ENCODE measurements around the gene TMTC2.

TMTC2 gene

GRCh38 chr12:83083616-83084015 lies 396.9 kb downstream of the TMTC2 start:
- H3F3A ChIP-seq (ENCODE audit: insufficient read depth) = no peaks in the 10 kb centered on the region
- H2AFZ ChIP-seq (ENCODE audit: low read depth, low read length, severe bottlenecking) = no peak overlapping the region
- TF ChIP-seq CTCF (IDR thresholded peaks at IDR 0.05; ENCODE audit: insufficient read depth, low read length, poor library complexity, severe bottlenecking) (no peak), EZH2phosphoT487 (conservative IDR thresholded peaks at IDR 0.05; ENCODE audit: low read length) (no peak)

GRCh38 chr12:83084516-83085234 lies 398.0 kb downstream of the TMTC2 start:
- no peak for TF ChIP-seq CTCF (IDR thresholded peaks at IDR 0.05; ENCODE audit: insufficient read depth, low read length, poor library complexity, severe bottlenecking)
- TF ChIP-seq EZH2phosphoT487 (conservative IDR thresholded peaks at IDR 0.05; ENCODE audit: low read length) = no peak
- no peaks in the 10 kb centered on the region for H3K9me2 ChIP-seq (replicated peaks; ENCODE audit: insufficient read depth, low read length)
- no peaks in the 10 kb centered on the region for H3F3A ChIP-seq (ENCODE audit: insufficient read depth)
- H3K36me3 ChIP-seq (ENCODE audit: low read length) = no peaks in the 10 kb centered on the region
- H3K4me3 ChIP-seq (ENCODE audit: insufficient read depth, low read length, poor library complexity, severe bottlenecking) = no peak overlapping the region
- H3K9ac ChIP-seq (ENCODE audit: low read length) = no peak overlapping the region
- no peak overlapping the region for H2AFZ ChIP-seq (ENCODE audit: low read depth, low read length, severe bottlenecking)
- no peak overlapping the region for H3K27ac ChIP-seq (ENCODE audit: low read depth, low read length)
- H3K9me3 ChIP-seq (ENCODE audit: insufficient read depth, low read length) = no peaks in the 10 kb centered on the region
- H3K4me2 ChIP-seq (ENCODE audit: low read depth, low read length, poor library complexity, severe bottlenecking) = no peak overlapping the region
- H3K27me3 ChIP-seq (ENCODE audit: low read length) = no peaks in the 10 kb centered on the region
- H4K20me1 ChIP-seq (ENCODE audit: low read depth, low read length) = no peaks in the 10 kb centered on the region
- no peaks in the 10 kb centered on the region for H3K79me2 ChIP-seq (ENCODE audit: insufficient read depth, low read length)

More at GRCh38 chr12:83083616-83084015, 396.9 kb downstream of the TMTC2 start:
- no peaks in the 10 kb centered on the region for H4K20me1 ChIP-seq (ENCODE audit: low read depth, low read length)
- no peak overlapping the region for H3K4me2 ChIP-seq (ENCODE audit: low read depth, low read length, poor library complexity, severe bottlenecking)
- H3K36me3 ChIP-seq (ENCODE audit: low read length) = no peaks in the 10 kb centered on the region
- no peak overlapping the region for H3K4me3 ChIP-seq (ENCODE audit: insufficient read depth, low read length, poor library complexity, severe bottlenecking)
- no peaks in the 10 kb centered on the region for H3K9me3 ChIP-seq (ENCODE audit: insufficient read depth, low read length)
- no peaks in the 10 kb centered on the region for H3K9me2 ChIP-seq (replicated peaks; ENCODE audit: insufficient read depth, low read length)
- H3K9ac ChIP-seq (ENCODE audit: low read length) = no peak overlapping the region
- H3K27me3 ChIP-seq (ENCODE audit: low read length) = no peaks in the 10 kb centered on the region
- no peaks in the 10 kb centered on the region for H3K79me2 ChIP-seq (ENCODE audit: insufficient read depth, low read length)
- no peak overlapping the region for H3K27ac ChIP-seq (ENCODE audit: low read depth, low read length)

- H3K9me2 ChIP-seq (replicated peaks; ENCODE audit: insufficient read depth, low read length) = no peaks in the 10 kb centered on the region
- H4K20me1 ChIP-seq (ENCODE audit: low read depth, low read length) = no peaks in the 10 kb centered on the region
- H3K4me3 ChIP-seq (ENCODE audit: insufficient read depth, low read length, poor library complexity, severe bottlenecking) = no peak overlapping the region
- no peaks in the 10 kb centered on the region for H3F3A ChIP-seq (ENCODE audit: insufficient read depth)
- H3K9ac ChIP-seq (ENCODE audit: low read length) = no peak overlapping the region
- no peaks in the 10 kb centered on the region for H3K36me3 ChIP-seq (ENCODE audit: low read length)
- TF ChIP-seq CTCF (IDR thresholded peaks at IDR 0.05; ENCODE audit: insufficient read depth, low read length, poor library complexity, severe bottlenecking) (no peak), EZH2phosphoT487 (conservative IDR thresholded peaks at IDR 0.05; ENCODE audit: low read length) (no peak)
- H2AFZ ChIP-seq (ENCODE audit: low read depth, low read length, severe bottlenecking) = no peak overlapping the region
- no peaks in the 10 kb centered on the region for H3K27me3 ChIP-seq (ENCODE audit: low read length)
- H3K4me2 ChIP-seq (ENCODE audit: low read depth, low read length, poor library complexity, severe bottlenecking) = no peak overlapping the region
- H3K79me2 ChIP-seq (ENCODE audit: insufficient read depth, low read length) = no peaks in the 10 kb centered on the region
- H3K9me3 ChIP-seq (ENCODE audit: insufficient read depth, low read length) = no peaks in the 10 kb centered on the region
- H3K27ac ChIP-seq (ENCODE audit: low read depth, low read length) = no peak overlapping the region
Observed at GRCh38 chr12:83086023-83086422, 399.3 kb downstream of the TMTC2 start.

Measured in SU-DHL-6 (cell line).